Tibial nerve (tissue), 4 donors: ENCODE data around the gene UBALD2.

ENCODE experiments used
- EP300 ChIP-seq, 2 donors: sonication (generic); formaldehyde crosslinking; IDR thresholded peaks; one replicate each; pipeline ENCODE4 v1.6.1; 2017; ENCODE audit warnings: antibody characterized with exemption in 2 of 2, mild to moderate bottlenecking in 1 of 2
- POLR2A ChIP-seq, 2 donors: fragments of 450-650 bp; IDR thresholded peaks; one replicate each; pipeline ENCODE4 v1.6.1; 2017; ENCODE audit warnings: antibody characterized with exemption in 2 of 2, mild to moderate bottlenecking in 2 of 2, moderate library complexity in 2 of 2
- TF ChIP-seq, protein P1 (sequence below), 5 experiments: fragments of 200-600 bp in 3 of 5; fragments of 450-650 bp in 2 of 5; sonication (generic) in 3 of 5; IDR thresholded peaks; one replicate each; pipeline ENCODE4 v1.5.1; 2016 to 2019; ENCODE audit warnings: antibody characterized with exemption in 5 of 5, mild to moderate bottlenecking in 3 of 5, moderate library complexity in 2 of 5

DNA sequence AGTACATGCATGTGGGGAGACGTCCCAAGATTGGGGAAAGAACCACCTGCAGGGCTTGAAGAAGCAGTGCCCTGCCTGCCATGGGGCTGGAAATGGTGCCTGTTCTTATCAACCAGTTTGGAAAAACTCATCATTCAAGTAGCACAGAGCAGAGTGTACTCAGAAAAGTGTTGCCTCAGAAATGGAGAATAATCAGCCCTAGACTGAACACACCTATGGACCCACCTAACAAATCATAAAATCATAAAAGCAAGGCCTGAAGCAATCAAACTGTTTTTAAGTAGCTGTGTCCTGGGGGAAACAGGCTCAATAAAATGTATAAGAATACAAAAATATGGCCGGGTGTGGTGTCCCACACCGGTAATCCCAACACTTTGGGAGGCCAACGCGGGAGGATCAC is 31.7 kb downstream of the UBALD2 start:
- TF ChIP-seq POLR2A (IDR thresholded peaks at IDR 0.05) (no peak), EP300 (IDR thresholded peaks at IDR 0.05) (no peak)
- TF ChIP-seq, protein P1, sequence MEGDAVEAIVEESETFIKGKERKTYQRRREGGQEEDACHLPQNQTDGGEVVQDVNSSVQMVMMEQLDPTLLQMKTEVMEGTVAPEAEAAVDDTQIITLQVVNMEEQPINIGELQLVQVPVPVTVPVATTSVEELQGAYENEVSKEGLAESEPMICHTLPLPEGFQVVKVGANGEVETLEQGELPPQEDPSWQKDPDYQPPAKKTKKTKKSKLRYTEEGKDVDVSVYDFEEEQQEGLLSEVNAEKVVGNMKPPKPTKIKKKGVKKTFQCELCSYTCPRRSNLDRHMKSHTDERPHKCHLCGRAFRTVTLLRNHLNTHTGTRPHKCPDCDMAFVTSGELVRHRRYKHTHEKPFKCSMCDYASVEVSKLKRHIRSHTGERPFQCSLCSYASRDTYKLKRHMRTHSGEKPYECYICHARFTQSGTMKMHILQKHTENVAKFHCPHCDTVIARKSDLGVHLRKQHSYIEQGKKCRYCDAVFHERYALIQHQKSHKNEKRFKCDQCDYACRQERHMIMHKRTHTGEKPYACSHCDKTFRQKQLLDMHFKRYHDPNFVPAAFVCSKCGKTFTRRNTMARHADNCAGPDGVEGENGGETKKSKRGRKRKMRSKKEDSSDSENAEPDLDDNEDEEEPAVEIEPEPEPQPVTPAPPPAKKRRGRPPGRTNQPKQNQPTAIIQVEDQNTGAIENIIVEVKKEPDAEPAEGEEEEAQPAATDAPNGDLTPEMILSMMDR (IDR thresholded peaks at IDR 0.05) = no peak
